Testis (tissue), 2 donors: Measurements from ENCODE around the gene COL15A1.

Source experiments
- CTCF ChIP-seq, 3 experiments: fragments of 450-650 bp in 2 of 3; fragments of 200-600 bp in 1 of 3; sonication (generic) in 1 of 3; IDR thresholded peaks; one replicate each; pipeline ENCODE4 v1.5.1; 2016 to 2019; ENCODE audit warnings: antibody characterized with exemption in 3 of 3, mild to moderate bottlenecking in 2 of 3, moderate library complexity in 1 of 3
- POLR2A ChIP-seq: fragments of 450-650 bp; IDR thresholded peaks from one replicate; pipeline ENCODE4 v1.6.1; 2017; ENCODE audit warnings: antibody characterized with exemption, mild to moderate bottlenecking, moderate library complexity

- TF ChIP-seq POLR2A (no peak), CTCF (IDR thresholded peaks at IDR 0.05) (no peak)
Observed at GRCh38 chr9:99101271-99101670, 157.6 kb downstream of the COL15A1 start.
